Fibroblast of peridontal ligament (primary cell): ENCODE measurements around the gene STAP1.
"Not testable (repeated sequence)": the region's sequence is repeated elsewhere in the genome, so short reads cannot be mapped to it uniquely, and the experiment has no call there.

Source experiments
- DNase-seq: peaks from one replicate; pipeline ENCODE4 v3.0.0-alpha.2; 2010; ENCODE audit errors: extremely low read depth

Gene STAP1

DNA sequence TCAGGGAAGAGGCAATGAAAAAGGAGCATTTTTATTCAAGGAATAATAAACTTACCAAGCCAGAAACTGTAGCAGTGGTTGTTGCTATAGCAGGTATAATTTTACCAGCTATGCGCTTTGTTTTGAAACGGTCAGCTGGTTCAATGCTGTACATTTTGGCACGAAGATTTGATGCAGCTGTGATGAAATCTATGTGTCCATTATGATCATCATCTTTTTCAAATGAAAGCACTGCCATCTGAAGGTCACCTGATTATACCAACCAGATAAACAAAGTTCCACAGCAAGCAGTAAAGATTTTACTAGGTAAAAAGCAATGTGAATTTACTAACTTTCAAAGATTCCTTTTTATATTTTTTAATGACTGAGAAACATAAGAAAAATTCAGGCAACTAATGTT lies 66.4 kb downstream of the STAP1 start:
- DNase-seq: no peak

DNA sequence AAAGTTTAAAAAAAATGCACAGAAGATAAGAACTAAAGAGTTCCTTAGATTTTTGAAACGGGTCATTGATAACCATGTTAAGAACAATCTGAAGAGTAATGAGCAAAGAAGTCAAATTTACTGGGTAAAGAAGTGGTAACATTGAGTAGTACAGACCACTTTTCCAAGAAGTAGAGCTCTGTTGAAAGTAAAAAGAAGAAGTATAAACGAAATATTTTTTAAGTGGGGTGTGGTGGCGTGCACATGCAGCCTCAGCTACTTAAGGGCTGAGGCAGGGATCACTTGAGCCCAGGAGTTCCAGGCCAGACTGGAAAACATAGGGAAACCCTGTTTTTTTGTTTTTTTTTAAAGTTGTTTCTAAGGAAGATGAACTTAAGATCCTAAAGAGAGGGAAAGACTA lies 74.0 kb downstream of the STAP1 start:
- no peak for DNase-seq

DNA sequence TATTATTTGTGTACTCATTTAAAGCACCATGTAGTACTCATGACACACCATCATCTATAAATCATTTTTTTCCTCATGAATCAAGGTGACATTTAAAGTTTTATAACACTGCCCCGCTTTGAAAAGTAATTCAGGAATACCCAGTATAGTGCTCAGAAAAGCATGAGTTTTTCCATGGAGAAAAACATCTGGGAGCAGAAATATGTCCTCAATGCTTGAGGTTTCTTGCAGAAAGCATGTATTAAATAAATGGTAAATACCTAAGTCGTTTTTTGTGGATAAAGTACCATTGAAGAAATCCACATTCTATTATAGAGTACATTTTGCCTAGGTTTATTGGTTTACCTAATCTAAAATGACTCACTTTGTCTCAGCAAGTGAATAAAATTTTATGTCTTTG lies 76.2 kb downstream of the STAP1 start:
- DNase-seq: no peak

DNA sequence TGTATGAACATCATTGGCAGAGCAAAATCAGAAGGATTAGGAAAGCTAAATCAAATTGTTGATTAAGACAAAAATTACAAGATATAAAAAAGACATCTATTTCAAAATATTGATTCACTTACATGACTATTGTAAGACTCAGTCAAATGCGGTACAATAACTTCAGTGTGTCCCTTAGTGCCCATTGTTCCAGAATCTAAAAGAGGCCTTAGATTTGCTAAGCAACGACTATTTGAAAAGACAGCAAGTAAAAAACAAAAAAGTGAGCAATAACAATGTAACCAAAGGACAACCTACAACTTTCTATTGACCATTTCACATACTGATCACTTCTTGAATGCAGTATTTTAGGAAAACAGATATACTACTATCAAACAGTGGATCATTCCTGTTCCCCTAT lies 76.8 kb downstream of the STAP1 start:
- DNase-seq: no peak

DNA sequence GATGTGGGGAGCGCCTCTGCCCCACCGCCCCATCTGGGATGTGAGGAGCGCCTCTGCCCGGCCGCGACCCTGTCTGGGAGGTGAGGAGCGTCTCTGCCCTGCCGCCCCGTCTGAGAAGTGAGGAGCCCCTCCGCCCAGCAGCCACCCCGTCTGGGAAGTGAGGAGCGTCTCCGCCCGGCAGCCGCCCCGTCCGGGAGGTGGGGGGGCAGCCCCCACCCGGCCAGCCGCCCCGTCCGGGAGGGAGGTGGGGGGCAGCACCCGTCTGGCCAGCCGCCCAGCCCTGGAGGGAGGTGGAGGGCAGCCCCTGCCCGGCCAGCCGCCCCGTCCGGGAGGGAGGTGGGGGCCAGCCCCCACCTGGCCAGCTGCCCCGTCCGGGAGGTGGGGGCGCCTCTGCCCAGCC lies 78.5 kb downstream of the STAP1 start:
- DNase-seq: not testable (repeated sequence)

DNA sequence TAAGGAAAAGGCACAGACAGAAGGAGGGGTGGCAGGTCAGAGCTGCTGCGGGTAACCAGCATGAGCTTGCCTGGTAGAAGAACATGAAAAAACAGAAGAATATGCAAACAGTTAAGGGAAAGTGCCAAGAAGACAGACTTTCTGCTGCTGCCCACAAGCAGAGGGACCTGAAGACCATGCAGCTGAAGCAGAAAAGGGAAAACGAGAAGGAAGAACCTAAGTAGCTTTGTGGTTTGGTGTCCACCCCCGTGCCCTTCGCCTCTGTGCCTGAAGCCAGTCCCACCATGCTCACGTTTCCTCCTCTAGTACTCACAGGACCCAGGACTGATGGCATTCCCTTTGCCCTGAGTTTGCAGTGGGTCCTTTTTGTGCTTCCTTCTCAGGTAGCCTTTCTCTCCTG lies 79.6 kb downstream of the STAP1 start:
- DNase-seq: no peak

DNA sequence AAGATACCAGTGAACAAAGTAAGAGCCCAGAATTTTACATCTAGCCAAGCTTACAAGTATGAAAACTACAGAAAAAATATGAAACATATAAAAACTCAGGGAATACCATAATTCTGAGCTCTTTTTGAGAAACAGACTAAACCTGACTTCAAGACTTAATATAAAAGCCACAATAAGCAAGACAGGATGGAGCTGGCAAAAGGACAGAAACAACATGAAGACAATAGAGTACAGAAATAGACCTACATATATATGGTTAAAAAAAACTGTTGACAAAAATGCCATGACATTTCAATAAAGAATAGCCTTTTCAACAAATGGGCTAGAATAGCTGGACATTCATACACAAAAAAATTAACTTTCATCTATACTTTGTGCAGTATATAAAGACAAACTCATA lies 93.0 kb downstream of the STAP1 start:
- no peak for DNase-seq
